ENCODE data around the gene DNAAF2. TPM values are rescaled to one million over a fixed set of nuclear protein-coding genes. Genes with fewer than 3 reads are reported as not detected.

The DNAAF2 gene, protein sequence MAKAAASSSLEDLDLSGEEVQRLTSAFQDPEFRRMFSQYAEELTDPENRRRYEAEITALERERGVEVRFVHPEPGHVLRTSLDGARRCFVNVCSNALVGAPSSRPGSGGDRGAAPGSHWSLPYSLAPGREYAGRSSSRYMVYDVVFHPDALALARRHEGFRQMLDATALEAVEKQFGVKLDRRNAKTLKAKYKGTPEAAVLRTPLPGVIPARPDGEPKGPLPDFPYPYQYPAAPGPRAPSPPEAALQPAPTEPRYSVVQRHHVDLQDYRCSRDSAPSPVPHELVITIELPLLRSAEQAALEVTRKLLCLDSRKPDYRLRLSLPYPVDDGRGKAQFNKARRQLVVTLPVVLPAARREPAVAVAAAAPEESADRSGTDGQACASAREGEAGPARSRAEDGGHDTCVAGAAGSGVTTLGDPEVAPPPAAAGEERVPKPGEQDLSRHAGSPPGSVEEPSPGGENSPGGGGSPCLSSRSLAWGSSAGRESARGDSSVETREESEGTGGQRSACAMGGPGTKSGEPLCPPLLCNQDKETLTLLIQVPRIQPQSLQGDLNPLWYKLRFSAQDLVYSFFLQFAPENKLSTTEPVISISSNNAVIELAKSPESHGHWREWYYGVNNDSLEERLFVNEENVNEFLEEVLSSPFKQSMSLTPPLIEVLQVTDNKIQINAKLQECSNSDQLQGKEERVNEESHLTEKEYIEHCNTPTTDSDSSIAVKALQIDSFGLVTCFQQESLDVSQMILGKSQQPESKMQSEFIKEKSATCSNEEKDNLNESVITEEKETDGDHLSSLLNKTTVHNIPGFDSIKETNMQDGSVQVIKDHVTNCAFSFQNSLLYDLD
- 6.8 TPM for total RNA-seq
- long read RNA-seq, transcript DNAAF2-202 (2 exons, 2,819 nt) = minor isoform, 5 of 25 reads
- long read RNA-seq, transcript DNAAF2-201 (3 exons, 2,963 nt) = major isoform, 10 of 25 reads
- long read RNA-seq, partial matches to known transcripts = 0 of 25 reads
- long read RNA-seq, other reads (novel, unspliced or antisense) = 10 of 25 reads

DNA sequence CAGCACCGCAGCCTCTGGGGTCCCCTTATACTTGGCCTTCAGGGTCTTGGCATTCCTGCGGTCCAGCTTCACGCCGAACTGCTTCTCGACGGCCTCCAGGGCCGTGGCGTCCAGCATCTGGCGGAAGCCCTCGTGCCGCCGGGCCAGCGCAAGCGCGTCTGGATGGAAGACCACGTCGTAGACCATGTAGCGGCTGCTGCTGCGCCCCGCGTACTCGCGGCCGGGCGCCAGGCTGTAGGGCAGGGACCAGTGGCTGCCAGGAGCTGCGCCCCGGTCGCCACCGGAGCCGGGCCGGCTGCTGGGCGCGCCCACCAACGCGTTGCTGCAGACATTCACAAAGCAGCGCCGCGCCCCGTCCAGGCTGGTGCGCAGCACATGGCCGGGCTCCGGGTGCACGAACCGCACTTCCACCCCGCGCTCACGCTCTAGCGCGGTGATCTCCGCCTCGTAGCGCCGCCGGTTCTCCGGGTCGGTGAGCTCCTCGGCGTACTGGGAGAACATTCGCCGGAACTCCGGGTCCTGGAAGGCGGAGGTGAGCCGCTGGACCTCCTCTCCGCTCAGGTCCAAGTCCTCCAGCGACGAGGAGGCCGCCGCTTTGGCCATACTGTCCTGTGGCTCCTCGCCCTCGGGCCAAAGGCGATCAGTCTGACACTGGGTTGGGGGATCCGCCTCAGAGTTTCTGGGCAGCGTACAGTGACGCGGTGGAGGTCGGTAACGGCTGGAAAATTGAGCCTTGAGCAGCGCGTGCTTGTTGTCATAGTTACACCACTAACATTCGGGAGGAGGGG is at the start of gene DNAAF2:
TSS of gene DNAAF2 (minus strand) at position 698 of the 788 bp plus-strand sequence. CDS start at position 603, 95 bp downstream.
- intact Hi-C loops (cut with DNase I) = loop anchor here (5.0 kb wide), 1 partner anchor 133 kb away; the partner anchor contains the start of gene KLHDC2
- Histone ChIP-seq H3K4me1 (peaks cover 39% of the 10 kb centered on the region), H3K9me3 (no peaks in the 10 kb centered on the region)

DNA sequence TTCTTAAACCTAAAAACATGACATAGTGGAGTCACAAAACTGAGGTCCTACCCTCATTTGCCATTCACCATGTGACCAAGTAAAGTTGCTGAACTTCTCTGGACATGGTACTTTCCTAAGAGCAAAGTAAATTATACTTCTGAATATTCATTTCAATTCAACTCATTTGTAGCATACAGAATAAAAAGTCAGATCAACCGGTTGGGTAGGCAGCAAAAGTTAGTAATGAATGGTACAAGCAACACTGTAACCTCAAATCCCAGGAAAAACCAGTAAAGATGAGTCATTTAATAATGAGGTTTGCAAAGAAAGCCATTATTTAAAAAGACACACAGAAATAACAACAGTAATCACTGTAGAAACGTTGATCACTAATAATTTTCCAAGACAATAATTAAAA is 44.2 kb upstream of the DNAAF2 start:
- intact Hi-C loops (cut with DNase I) = no loop called here
- DNase-seq (no peak), ATAC-seq (no peak)
- Histone ChIP-seq H3K4me1 (no peaks in the 10 kb centered on the region), H3K9me3 (no peaks in the 10 kb centered on the region), H3K36me3 (no peaks in the 10 kb centered on the region), H3K4me3 (no peak overlapping the region), H3K27ac (no peak overlapping the region), H3K27me3 (ENCODE audit: low read depth) (no peaks in the 10 kb centered on the region)
- TF ChIP-seq, protein P1, sequence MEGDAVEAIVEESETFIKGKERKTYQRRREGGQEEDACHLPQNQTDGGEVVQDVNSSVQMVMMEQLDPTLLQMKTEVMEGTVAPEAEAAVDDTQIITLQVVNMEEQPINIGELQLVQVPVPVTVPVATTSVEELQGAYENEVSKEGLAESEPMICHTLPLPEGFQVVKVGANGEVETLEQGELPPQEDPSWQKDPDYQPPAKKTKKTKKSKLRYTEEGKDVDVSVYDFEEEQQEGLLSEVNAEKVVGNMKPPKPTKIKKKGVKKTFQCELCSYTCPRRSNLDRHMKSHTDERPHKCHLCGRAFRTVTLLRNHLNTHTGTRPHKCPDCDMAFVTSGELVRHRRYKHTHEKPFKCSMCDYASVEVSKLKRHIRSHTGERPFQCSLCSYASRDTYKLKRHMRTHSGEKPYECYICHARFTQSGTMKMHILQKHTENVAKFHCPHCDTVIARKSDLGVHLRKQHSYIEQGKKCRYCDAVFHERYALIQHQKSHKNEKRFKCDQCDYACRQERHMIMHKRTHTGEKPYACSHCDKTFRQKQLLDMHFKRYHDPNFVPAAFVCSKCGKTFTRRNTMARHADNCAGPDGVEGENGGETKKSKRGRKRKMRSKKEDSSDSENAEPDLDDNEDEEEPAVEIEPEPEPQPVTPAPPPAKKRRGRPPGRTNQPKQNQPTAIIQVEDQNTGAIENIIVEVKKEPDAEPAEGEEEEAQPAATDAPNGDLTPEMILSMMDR (IDR thresholded peaks at IDR 0.05) = no peak

More for the DNA sequence above, at the start of gene DNAAF2:
- ATAC-seq (peak; percentile 72 to 76), DNase-seq (peak; percentile 79)
- Histone ChIP-seq H3K27me3 (ENCODE audit: low read depth) (no peaks in the 10 kb centered on the region), H3K36me3 (peaks cover 23% of the 10 kb centered on the region), H3K4me3 (peak within 1 kb of the TSS; percentile 90), H3K27ac (peak within 1 kb of the TSS; percentile 98)
- TF ChIP-seq, protein P1 (IDR thresholded peaks at IDR 0.05) = peak; percentile 8

DNA sequence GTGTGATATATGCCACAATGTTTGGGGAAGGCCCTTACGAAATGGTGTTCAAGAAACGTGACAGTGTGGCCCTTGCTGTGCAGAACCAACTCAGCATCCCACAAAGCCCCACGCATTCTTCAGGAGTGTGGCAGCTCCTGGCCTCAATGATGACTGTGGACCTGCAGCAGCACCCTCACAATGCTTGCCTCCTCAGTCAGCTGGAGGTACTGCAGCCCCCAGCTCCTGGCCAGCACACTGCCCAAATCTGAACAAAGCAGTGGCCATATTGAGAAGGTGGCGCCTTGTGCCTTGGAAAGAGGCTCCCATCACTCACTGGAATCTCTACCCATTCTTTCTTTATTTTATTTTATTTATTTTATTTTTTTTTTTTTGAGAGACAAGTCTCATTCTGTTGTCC is 42.6 kb upstream of the DNAAF2 start:
- no peak overlapping the region for H3K4me3 ChIP-seq
- ATAC-seq (no peak), DNase-seq (no peak)
- no peak overlapping the region for H3K27ac ChIP-seq
- TF ChIP-seq, protein P1 (IDR thresholded peaks at IDR 0.05) = no peak
- H3K9me3 ChIP-seq = no peaks in the 10 kb centered on the region
- no peaks in the 10 kb centered on the region for H3K36me3 ChIP-seq
- H3K4me1 ChIP-seq = no peaks in the 10 kb centered on the region
- no peaks in the 10 kb centered on the region for H3K27me3 ChIP-seq (ENCODE audit: low read depth)
- intact Hi-C loops (cut with DNase I) = no loop called here

DNA sequence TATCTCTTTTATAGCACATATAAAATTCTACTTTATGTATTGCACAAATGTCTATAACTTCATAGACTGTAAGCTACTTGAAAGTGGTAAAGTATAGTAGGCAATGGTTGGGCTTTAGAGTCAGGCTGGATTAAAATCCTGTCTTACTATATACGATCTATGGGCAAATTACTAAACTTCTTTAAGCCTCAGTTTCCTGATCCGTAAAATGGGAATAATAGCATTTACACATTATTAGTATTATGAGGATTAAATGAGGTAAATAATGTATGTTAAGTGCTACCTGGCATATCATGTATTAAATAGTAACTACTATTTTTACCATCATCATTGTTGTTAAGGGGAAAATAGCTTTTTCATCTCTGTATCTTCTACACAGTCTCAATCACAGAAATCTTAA is 38.5 kb upstream of the DNAAF2 start:
- ATAC-seq = no peak
- H3K36me3 ChIP-seq = no peaks in the 10 kb centered on the region
- TF ChIP-seq, protein P1 (IDR thresholded peaks at IDR 0.05) = no peak

DNA sequence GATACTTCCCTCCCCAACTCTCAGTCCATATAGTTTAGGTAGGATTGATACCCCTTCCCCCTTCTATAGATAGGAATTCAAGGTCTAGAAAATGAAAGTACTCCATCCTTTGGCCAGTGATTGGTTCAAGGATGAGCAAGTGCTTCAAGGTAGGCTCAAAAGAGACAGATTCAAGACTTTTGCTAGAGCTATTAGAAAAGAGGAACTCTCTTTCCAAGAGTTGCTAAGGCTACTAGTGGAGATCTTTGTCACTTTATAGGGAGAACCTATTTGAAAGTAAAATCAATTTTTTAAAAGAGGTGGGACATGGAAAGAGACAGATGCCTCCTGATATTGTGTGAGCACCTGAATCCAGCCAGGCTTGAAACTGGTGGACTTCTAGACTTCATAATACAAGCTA is 35.4 kb upstream of the DNAAF2 start:
- no peak for DNase-seq
- H3K27ac ChIP-seq = no peak overlapping the region
- no peaks in the 10 kb centered on the region for H3K4me1 ChIP-seq
- TF ChIP-seq, protein P1 (IDR thresholded peaks at IDR 0.05) = no peak
- H3K4me3 ChIP-seq = no peak overlapping the region
- H3K36me3 ChIP-seq = no peaks in the 10 kb centered on the region
- intact Hi-C loops (cut with DNase I) = no loop called here
- H3K27me3 ChIP-seq (ENCODE audit: low read depth) = no peaks in the 10 kb centered on the region
- ATAC-seq = no peak
- no peaks in the 10 kb centered on the region for H3K9me3 ChIP-seq

More for the DNA sequence above, 38.5 kb upstream of the DNAAF2 start:
- no peak for DNase-seq
- Histone ChIP-seq H3K27ac (no peak overlapping the region), H3K4me3 (no peak overlapping the region), H3K27me3 (ENCODE audit: low read depth) (no peaks in the 10 kb centered on the region), H3K4me1 (no peaks in the 10 kb centered on the region), H3K9me3 (no peaks in the 10 kb centered on the region)
- intact Hi-C loops (cut with DNase I) = no loop called here
